ENCODE measurements around the gene PIR.

The PIR gene

GRCh38 chrX:15356444-15356843 lies 136.7 kb downstream of the PIR start:
- no peaks in the 10 kb centered on the region for H3K27me3 ChIP-seq
- H3K4me1 ChIP-seq (ENCODE audit: control insufficient read depth in 1 of 2, insufficient read depth in 1 of 2, low read depth in 1 of 2, low read length in 1 of 2) = peaks cover 0 to 4% of the 10 kb centered on the region in 2 experiments
- no peaks in the 10 kb centered on the region for H3K36me3 ChIP-seq
- TF ChIP-seq CTCF (IDR thresholded peaks at IDR 0.05) = no peak
- H3K4me3 ChIP-seq (ENCODE audit: low read depth in 1 of 2, low read length in 1 of 2) = no peak overlapping the region
- no peaks in the 10 kb centered on the region for H3K9me3 ChIP-seq
- no peak overlapping the region for H3K27ac ChIP-seq

GRCh38 chrX:15350329-15350996 lies 142.7 kb downstream of the PIR start:
- H3K27me3 ChIP-seq = no peaks in the 10 kb centered on the region
- H3K4me3 ChIP-seq (ENCODE audit: low read depth in 1 of 2, low read length in 1 of 2) = no peak overlapping the region
- H3K4me1 ChIP-seq (ENCODE audit: control insufficient read depth in 1 of 2, insufficient read depth in 1 of 2, low read depth in 1 of 2, low read length in 1 of 2) = peaks cover 10 to 13% of the 10 kb centered on the region in 2 experiments
- no peaks in the 10 kb centered on the region for H3K36me3 ChIP-seq
- H3K9me3 ChIP-seq = no peaks in the 10 kb centered on the region
- TF ChIP-seq CTCF (IDR thresholded peaks at IDR 0.05) = no peak
- H3K27ac ChIP-seq = no peak overlapping the region

- Histone ChIP-seq H3K4me1 (ENCODE audit: control insufficient read depth in 1 of 2, insufficient read depth in 1 of 2, low read depth in 1 of 2, low read length in 1 of 2) (peaks cover 10 to 13% of the 10 kb centered on the region in 2 experiments), H3K9me3 (no peaks in the 10 kb centered on the region), H3K36me3 (no peaks in the 10 kb centered on the region), H3K27ac (no peak overlapping the region), H3K27me3 (no peaks in the 10 kb centered on the region), H3K4me3 (ENCODE audit: low read depth in 1 of 2, low read length in 1 of 2) (no peak overlapping the region)
- TF ChIP-seq CTCF (IDR thresholded peaks at IDR 0.05) = peak; percentile 13
Observed at GRCh38 chrX:15349046-15349445, 144.1 kb downstream of the PIR start.

- H3K9me3 ChIP-seq = no peaks in the 10 kb centered on the region
- TF ChIP-seq CTCF (IDR thresholded peaks at IDR 0.05) = no peak
- H3K36me3 ChIP-seq = no peaks in the 10 kb centered on the region
- no peaks in the 10 kb centered on the region for H3K27me3 ChIP-seq
- H3K4me3 ChIP-seq (ENCODE audit: low read depth in 1 of 2, low read length in 1 of 2) = no peak overlapping the region
- H3K4me1 ChIP-seq (ENCODE audit: control insufficient read depth in 1 of 2, insufficient read depth in 1 of 2, low read depth in 1 of 2, low read length in 1 of 2) = peaks cover 10 to 13% of the 10 kb centered on the region in 2 experiments
- H3K27ac ChIP-seq = no peak overlapping the region
Observed at GRCh38 chrX:15345976-15346375, 147.2 kb downstream of the PIR start.

- Histone ChIP-seq H3K27ac (no peak overlapping the region), H3K27me3 (no peaks in the 10 kb centered on the region), H3K9me3 (no peaks in the 10 kb centered on the region), H3K4me3 (ENCODE audit: low read depth in 1 of 2, low read length in 1 of 2) (no peak overlapping the region), H3K36me3 (no peaks in the 10 kb centered on the region), H3K4me1 (ENCODE audit: control insufficient read depth in 1 of 2, insufficient read depth in 1 of 2, low read depth in 1 of 2, low read length in 1 of 2) (peaks cover 0 to under 1% of the 10 kb centered on the region in 2 experiments)
- no peak for TF ChIP-seq CTCF (IDR thresholded peaks at IDR 0.05)
Observed at GRCh38 chrX:15344106-15344505, 149.0 kb downstream of the PIR start.

Data from neutrophil (primary cell).